Measurements from ENCODE around the gene MYMK.

MYMK gene

DNA sequence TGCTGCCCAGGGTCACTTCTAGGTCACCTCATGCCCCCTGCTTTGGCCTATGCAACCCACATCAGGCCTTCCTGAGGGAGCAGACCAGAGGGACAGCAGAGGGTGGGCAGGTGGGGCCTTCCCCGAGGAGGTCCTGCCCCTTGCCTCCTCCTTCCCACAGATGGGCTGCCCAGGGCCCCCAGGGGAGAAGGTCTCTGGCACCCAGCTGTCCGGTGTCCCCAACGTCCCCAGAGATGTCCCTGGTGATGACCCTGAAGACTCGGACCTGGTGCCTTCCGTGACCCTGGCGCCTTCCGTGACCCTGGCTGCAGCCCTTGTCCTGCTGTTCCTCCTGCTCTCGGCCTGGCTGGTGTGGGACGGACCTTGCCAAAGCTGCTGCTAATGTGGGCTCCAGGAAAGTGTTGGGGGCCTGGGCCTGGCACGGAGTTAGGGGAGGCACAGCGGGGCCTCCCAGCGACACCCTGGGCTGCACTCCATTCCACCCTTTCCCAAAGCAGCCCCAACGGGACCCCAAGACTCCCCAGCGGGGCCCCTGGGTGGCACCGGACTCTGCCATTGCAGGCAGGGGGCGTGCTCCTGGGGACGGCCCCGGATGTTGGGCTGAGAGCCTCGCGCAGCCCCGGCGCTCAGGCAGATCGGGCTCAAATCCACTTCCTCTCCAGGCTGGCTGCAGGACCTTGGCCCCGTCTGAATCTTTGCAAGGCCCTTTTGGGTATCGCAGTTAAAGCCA is 39.1 kb downstream of the MYMK start:
- no peak for DNase-seq (ENCODE audit: low spot score)

DNA sequence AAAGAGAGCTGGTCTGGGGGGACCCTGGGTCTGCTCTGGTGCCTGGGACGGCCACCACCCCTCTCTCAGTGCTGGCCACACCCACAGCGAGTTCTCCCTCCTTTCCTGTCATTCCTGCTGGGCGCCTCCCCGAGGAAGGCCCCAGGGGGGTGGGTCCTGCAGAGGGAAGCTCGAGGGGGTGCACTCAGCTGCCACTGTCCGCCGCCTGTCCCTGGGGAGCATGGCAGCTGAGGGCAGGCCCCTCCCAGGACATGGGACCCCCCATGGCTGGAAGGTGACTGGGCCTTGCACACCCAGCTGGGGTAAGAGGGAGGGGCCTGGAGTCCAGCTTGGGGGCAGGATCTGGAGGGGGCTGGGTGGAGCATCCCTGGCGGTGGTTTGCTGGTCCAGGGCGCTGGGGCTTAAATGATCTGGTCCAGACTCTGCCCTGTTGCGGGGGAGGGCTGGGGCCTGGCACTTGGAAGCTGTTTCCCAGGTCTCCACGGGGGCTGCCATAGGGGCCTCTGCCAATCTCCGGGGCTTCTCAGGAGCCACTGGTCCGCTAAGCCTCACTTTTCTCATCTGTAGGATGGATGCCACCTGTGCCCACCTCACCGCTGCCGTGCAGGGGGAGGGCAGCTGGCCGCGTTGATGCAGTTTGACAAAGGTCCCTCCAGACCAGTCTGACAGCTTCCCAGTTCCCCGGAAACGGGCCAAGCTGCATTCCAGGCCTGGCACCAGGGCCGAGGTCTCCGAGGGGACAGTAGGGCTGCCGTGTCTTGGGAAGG is 39.9 kb downstream of the MYMK start:
- no peak for DNase-seq (ENCODE audit: low spot score)

- DNase-seq (ENCODE audit: low spot score): no peak
Observed at GRCh38 chr9:133483611-133484010, 41.1 kb downstream of the MYMK start.

DNA sequence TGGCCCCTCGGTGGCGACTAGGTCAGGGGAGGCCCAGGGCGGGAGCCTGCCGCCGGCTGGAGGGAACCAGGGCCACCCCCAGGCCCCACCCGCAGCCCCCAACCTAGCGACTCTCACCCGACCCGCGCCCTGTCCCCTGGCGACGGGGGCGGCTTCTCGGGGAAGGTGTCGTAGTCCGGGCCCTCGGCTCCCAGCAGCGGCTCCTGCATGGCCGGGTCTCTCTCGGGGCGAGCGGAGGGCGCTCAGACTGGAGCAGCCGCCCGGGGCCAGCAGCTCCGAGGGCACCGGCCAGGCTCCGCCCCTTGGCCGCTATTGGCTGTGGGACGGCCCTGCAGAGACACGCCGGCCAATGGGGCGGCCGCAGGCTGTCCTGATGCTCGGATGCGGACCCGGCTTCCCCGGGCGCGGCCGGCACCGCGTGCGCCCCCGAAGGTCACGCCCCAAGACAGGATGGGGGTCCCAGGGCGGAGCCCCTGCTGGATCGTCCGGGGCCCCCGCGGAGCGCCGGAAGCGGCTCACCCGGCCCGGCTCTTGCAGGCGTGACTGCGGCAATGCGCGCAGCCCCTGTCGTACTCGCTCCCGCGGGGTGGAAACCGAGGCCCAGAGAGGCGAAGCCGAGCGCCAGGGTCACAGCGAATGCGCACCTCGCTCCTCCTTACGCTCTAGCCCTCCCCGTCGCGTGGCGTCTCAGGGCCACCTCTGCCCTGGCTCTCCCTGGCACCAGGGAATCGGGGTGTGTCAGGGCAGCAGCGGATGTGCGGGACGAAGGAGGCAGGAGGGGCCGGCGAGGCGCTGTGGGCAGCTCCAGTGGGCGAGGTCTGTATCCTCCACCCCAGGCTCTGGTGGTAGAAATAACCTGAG is 45.7 kb downstream of the MYMK start, which contains the start of gene SLC2A6:
TSS of gene SLC2A6 (minus strand) at position 249 of the 861 bp plus-strand sequence. CDS start at position 209, 40 bp downstream.
- peak; percentile 96 for DNase-seq (ENCODE audit: low spot score)

DNA sequence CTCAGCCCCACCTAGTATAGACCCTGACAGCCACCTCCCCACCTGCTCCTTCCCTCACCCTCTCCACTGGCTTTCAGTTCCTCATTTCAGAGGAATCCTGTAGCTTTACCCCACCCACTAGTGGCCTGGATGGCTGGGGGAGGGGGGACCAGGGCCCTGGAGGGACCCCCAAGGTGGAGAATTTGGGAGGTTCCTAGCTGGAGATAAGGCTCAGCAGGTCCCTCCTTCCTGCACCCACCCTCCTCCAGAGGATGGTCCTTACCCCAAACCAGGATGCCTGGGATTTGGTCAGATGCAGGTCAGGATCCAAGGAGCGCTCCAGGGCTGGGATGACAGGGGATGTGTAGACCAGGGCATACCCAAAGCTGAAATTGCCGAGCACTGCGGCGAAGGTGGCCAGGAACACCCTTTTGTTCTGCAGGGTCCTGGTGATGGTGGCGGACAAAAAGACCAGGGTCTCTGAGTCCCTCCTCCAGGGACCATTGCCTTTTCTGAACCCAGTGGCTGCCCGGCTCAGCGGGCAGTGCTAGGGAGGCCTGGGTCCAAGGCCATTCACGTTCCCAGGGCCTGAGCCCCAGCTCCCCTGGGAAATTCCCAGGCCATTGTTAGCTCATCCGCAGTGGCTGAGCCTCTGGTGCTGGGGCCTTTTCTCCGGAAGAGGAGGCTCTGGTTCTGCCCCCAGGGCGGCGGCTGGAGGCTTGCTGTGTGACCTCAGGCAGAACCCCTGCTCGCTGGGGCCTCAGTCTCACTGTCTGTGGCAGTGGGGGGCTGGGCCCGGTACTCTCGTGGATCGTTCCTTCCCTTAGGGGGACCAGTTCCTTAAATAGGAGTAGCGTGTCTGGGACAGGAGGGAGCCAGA is 46.5 kb downstream of the MYMK start:
- peak; percentile 46 for DNase-seq (ENCODE audit: low spot score)

DNA sequence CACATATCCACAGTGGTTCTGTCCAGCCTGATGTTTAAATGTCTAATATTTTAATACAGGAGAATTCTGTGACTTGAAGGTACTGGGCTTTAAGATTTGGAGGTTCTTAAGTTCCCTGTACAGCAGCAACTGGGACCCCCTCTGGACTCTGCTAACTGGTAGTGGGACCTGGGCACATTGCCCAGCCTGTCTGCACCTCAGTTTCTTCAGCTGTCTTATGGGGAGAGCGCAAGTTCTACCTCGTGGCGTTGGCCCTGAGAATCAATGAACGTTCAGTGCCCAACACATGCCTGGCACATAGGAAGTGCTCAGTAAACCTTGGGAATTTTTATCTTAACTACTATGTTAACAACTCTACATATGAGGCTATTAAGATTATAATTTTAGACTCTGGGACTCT is 47.3 kb downstream of the MYMK start:
- no peak for DNase-seq (ENCODE audit: low spot score)

- no peak for DNase-seq (ENCODE audit: low spot score)
Observed at GRCh38 chr9:133476941-133477340, 47.8 kb downstream of the MYMK start.

DNA sequence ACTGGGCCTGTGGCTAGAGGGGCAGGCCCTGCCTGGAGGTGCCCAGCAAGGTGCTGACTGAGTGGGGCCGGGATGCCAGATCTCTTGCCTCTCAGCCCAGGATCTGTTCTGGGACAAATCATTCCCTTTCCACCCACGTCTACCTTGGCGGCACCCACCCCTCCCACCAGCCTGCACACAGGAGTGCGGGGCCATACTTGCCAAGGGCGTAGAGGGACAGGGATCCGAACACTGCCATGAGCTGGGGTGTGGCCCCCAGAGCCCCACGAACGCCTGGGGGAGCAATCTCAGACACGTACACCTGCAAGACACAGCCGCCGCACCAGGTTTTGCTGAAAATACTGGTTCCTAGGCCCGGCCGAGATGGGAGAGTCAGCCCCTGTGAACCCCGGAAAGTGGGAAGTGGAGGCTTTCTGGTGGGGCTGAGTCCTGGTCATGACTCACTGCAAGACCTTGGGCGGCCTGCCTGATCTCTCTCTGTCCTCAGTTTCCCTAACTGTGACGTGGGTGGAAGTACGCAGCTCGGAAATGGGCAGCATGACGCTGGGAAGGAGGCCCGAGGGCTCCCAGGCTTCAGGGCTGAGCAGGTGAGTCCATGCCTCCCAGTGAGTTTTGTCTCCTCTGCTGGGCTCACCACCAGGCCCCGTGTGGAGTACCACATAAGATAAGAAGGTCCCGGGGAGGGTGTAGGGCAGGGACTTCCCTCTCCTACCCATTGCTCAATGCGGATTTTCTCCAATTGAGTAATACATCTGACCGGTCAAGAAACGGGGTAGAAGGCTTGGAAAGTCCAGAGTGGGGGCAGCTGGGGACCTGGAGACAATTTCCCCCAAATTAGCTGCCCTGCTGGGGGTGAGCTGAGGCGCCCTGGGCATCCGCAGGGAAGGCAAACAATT is 48.5 kb downstream of the MYMK start:
- DNase-seq (ENCODE audit: low spot score): no peak

DNA sequence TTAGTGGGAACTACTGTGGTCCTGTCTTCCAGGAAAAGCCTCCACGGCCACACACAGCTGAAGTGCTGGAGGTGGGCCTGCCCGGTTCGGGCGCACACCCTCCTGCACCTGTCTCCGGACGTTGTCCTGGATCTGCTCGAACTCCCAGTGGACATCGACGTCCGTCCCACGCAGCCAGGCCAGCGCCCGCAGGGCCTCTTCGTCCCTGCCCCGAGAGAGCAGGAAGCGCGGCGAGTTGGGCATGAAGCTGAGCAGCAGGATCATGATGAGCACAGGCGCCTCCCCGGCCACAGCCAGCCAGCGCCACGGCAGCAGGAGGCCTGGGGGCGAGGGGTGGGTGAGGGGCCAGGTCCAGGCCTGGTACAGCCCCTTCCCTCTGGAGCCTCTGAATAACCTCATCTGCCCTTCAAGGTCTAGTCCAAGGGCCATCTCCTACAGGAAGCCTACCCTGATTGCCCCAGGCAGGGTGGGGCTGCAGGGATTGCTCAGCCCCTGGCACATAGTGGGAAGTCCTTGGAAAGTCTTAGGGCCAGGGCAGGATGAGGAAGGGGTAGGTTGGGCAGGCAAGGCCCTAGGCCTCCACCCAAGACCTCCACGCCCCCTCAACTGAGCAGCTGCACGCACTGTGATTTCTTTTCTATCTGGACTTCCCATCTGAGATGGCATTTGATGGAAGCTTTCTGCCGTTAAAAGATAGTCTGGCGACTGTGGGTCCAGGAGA is 49.3 kb downstream of the MYMK start:
- no peak for DNase-seq (ENCODE audit: low spot score)

DNA sequence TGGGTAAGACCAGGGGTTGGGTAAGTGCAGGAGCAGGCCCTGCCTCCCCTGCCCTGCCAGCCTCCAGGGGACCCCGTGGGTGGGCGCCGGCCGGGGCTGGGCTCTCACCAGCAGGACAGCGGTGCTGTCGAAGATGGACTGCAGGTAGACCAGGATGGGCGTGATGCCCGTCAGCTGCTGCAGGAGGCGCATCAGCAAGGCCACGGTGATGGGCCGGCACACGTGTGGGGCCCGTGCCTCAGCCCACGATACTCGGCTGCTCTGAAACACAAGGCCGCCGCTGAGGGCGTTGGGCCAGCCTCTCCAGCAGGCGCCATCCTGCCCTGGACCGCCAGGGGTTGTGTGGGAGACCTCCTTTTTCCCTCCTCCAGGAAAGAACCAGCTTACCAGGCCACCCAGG is 49.9 kb downstream of the MYMK start:
- no peak for DNase-seq (ENCODE audit: low spot score)

GRCh38 chr9:133474215-133474614 is 50.5 kb downstream of the MYMK start:
- no peak for DNase-seq (ENCODE audit: low spot score)

GRCh38 chr9:133473743-133474142 is 51.0 kb downstream of the MYMK start:
- no peak for DNase-seq (ENCODE audit: low spot score)

DNA sequence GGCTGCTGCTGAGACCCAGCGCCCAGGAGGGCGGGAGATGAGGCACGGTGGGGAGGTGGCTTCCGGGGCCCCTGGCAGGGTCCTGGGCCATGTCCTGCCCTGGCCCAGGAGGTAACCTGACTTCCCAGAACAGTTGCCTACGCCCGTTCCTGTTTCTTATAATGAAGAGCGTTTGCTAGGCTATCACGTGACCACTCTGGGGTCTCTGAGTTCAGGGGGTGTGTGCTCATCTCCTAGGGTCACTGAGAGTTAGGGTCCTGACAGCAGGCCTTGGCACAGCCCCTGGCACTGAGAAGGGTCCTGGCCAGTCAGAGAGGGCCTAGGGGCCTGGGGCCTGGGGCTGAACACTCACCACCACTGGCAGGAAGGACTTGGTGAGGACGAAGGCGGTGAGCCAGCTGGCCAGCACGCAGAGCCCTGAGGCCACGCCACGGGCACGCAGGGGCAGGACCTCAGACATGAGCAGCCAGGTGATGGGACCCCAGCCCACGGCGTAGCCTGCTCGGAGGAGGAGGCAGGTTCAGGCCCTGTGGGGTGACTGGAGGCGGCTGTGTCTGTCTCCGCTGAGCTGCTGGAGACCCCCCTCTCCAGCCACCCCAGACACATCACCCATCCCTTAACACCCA is 51.9 kb downstream of the MYMK start:
- no peak for DNase-seq (ENCODE audit: low spot score)

GRCh38 chr9:133472277-133472645 is 52.5 kb downstream of the MYMK start:
- DNase-seq (ENCODE audit: low spot score): no peak

- DNase-seq (ENCODE audit: low spot score): no peak
Observed at GRCh38 chr9:133471551-133472276, 53.0 kb downstream of the MYMK start.

GRCh38 chr9:133470988-133471387 is 53.8 kb downstream of the MYMK start:
- no peak for DNase-seq (ENCODE audit: low spot score)

DNA sequence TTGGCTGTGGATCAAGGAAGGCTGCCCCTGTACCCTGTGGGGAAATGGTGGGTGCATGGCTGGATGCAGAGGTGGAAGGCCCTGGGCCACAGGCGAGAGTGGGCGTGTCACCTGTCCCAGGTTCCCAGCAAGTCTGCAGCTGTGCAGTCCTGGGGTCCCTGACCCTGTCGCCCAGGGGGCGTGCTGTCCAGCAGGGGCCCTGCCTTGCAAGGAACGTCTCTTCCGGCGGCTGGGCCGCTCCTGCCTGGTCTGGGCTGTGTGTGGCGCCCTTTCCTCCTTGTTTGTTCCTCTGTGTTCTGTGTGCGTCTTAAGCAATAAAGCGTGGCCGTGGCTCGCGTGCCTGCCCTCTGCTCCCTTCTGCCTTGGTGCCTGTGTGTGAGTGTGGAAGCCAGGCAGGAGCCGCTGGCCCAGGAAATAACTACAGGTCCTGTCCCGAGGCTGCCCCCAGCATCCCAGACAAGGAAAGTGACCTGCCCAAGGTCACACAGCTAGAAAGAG is 54.3 kb downstream of the MYMK start:
- no peak for DNase-seq (ENCODE audit: low spot score)

DNA sequence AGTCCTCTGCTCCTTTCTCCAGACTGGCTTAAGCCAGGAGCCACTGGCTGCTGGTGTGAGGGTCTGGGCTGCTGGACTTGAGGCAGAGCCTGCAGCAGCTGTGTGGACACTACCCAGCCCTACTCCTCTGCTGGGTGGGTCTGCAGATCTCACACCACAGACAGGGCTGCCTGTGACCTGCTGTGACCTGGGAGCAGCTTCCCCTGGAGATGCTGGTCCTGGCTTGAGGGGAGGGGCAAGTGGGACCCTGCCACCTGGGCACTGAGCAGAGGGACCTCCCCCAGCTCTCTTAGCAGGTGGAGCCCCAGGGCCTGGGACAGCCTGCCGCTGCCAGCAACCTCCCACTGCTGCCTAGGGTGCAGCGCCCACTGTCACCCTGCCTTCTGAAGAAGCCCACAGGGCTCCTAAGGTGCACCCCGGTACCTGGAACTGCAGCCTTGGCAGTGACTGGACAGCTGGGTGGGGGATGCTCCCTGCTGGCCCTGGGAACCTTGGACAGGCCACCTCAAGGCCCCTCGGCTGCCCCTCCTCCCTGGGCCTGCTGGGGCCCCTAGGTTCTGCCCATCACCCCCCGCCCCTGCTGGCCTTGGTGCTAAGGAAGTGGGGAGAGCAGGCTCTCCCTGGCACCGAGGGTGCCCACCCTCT is 55.9 kb downstream of the MYMK start:
- DNase-seq (ENCODE audit: low spot score): no peak
